ENCODE results near the gene ARHGAP32. TPM values are rescaled to one million over a fixed set of nuclear protein-coding genes. Genes with fewer than 3 reads are reported as not detected.

The ARHGAP32 gene
- total RNA-seq, 1 experiment from 2014 or later: 22.0 TPM

GRCh38 chr11:128961645-128962044 is 230.5 kb downstream of the ARHGAP32 start:
- no CpG with 5 or more reads among the region's 2 CpGs for WGBS (ENCODE audit: extremely low coverage, insufficient read length, low lambda C conversion rate)
- no peak for DNase-seq
- H3K27ac ChIP-seq (ENCODE audit: insufficient read length, low read depth, low read length): no peak overlapping the region
- H3K4ac ChIP-seq (ENCODE audit: low read depth, low read length): no peak overlapping the region
- H3T11ph ChIP-seq (ENCODE audit: low read length): no peak overlapping the region
- H4K91ac ChIP-seq (ENCODE audit: insufficient read length, low read depth, low read length): no peak overlapping the region
- Mint-ChIP-seq H3K36me3 (ENCODE audit: insufficient read depth in 1 of 3, low read depth in 3 of 3) (no peaks in the 10 kb centered on the region), H3K27me3 (ENCODE audit: low read depth) (peaks cover 7% of the 10 kb centered on the region), H3K9me3 (no peaks in the 10 kb centered on the region), H3K4me1 (peaks cover 7 to 9% of the 10 kb centered on the region in 2 experiments; a peak in 3 of 4 replicates), H3K27ac (no peak overlapping the region), H3K4me3 (no peak overlapping the region)
- H3K27me3 ChIP-seq (ENCODE audit: insufficient read depth, low read length): no peaks in the 10 kb centered on the region
- H2BK15ac ChIP-seq (ENCODE audit: low read depth, low read length): no peak overlapping the region
- no peak overlapping the region for H3K56ac ChIP-seq (ENCODE audit: insufficient read length, low read depth, low read length)
- H2AK5ac ChIP-seq (ENCODE audit: insufficient read length, low read length): no peak overlapping the region
- H2BK120ac ChIP-seq (ENCODE audit: low read depth, low read length, poor library complexity, severe bottlenecking): no peak overlapping the region
- H3K9me3 ChIP-seq (ENCODE audit: control insufficient read depth, low read depth, low read length): no peaks in the 10 kb centered on the region
- no peak overlapping the region for H4K8ac ChIP-seq (replicated peaks; ENCODE audit: insufficient read length, low read depth, low read length)
- no peak overlapping the region for H3K9ac ChIP-seq (ENCODE audit: extremely low read depth, insufficient read length, low read length)
- no peaks in the 10 kb centered on the region for H3K23me2 ChIP-seq (ENCODE audit: insufficient read length, low read depth, low read length, poor library complexity, severe bottlenecking)
- no peak overlapping the region for H2BK20ac ChIP-seq (ENCODE audit: low read depth, low read length, poor library complexity, severe bottlenecking)
- no peak overlapping the region for H3K4me2 ChIP-seq (ENCODE audit: insufficient read depth, insufficient read length, low read length)
- H3K23ac ChIP-seq (ENCODE audit: insufficient read length, low read depth, low read length): no peak overlapping the region
- no peak overlapping the region for H4K5ac ChIP-seq (ENCODE audit: insufficient read length, low read depth, low read length)
- no peaks in the 10 kb centered on the region for H3K4me1 ChIP-seq (ENCODE audit: insufficient read depth, low read length)
- no peak overlapping the region for H2BK5ac ChIP-seq (ENCODE audit: insufficient read length, low read length)
- H2BK12ac ChIP-seq (ENCODE audit: insufficient read length, low read depth, low read length): no peak overlapping the region
- no peaks in the 10 kb centered on the region for H4K20me1 ChIP-seq (ENCODE audit: control insufficient read depth, insufficient read depth, insufficient read length)
- no peak overlapping the region for H3K18ac ChIP-seq (ENCODE audit: insufficient read length, low read depth, low read length)
- H2AFZ ChIP-seq (ENCODE audit: low read length): no peak overlapping the region
- H3K79me1 ChIP-seq (ENCODE audit: insufficient read depth, low read depth, low read length, poor library complexity, severe bottlenecking): no peaks in the 10 kb centered on the region
- no peaks in the 10 kb centered on the region for H3K79me2 ChIP-seq (ENCODE audit: insufficient read depth, low read length)
- H3K14ac ChIP-seq (ENCODE audit: insufficient read depth, low read length): no peak overlapping the region
- TF ChIP-seq CTCF (conservative IDR thresholded peaks at IDR 0.05): no peak
